Left ventricle myocardium superior (tissue), 1 donor: ENCODE results near the gene TGM2. TPM values are rescaled to one million over a fixed set of nuclear protein-coding genes. Genes with fewer than 3 reads are reported as not detected.

Source experiments
- ATAC-seq: fragments of 200-7000 bp; cut with Tn5 transposase; one replicate; pipeline ENCODE4 v1.9.1; 2020; ENCODE audit warnings: mild to moderate bottlenecking, moderate library complexity
- DNase-seq: peaks from one replicate; pipeline ENCODE4 v3.0.0-alpha.2; 2020
- intact Hi-C: fragments of 100-400 bp; cut with micrococcal nuclease; formaldehyde crosslinking; loops from one replicate; pipeline ENCODE4 v1.11.0; 2022
- long read RNA-seq: library from polyadenylated mRNA; unstranded; transcript quantifications from one replicate; pipeline ENCODE4 v2.0.0, GENCODE V29; 2021
- total RNA-seq: library from RNA; stranded (reverse); fragmentation: NEBNext Ultra II Directional; extraction: Animal tissue kit (Norgen Biotek cat#: 25700); gene quantifications from one replicate; pipeline ENCODE4 v1.2.1, GENCODE V29; 2021
- donor health status: DM: no; HTN: yes; CAD: no; lungs with severe emphysema.

The TGM2 gene
- total RNA-seq: 473 TPM
- long read RNA-seq, full-length matches to known transcripts: 127 of 672 reads
- long read RNA-seq, partial matches to known transcripts: 281 of 672 reads
- long read RNA-seq, other reads (novel, unspliced or antisense): 264 of 672 reads

GRCh38 chr20:38165089-38165965 lies at the start of gene TGM2:
Gene TGM2, minus strand, starts transcription at chr20:38165270. Its CDS starts 72 bp downstream, at chr20:38165198.
- ATAC-seq: peak; percentile 89
- peak; percentile 92 for DNase-seq
- intact Hi-C loops: loop anchor here (10.0 kb wide), 1 partner anchor 91 kb away; no protein-coding TSS in a partner anchor

DNA sequence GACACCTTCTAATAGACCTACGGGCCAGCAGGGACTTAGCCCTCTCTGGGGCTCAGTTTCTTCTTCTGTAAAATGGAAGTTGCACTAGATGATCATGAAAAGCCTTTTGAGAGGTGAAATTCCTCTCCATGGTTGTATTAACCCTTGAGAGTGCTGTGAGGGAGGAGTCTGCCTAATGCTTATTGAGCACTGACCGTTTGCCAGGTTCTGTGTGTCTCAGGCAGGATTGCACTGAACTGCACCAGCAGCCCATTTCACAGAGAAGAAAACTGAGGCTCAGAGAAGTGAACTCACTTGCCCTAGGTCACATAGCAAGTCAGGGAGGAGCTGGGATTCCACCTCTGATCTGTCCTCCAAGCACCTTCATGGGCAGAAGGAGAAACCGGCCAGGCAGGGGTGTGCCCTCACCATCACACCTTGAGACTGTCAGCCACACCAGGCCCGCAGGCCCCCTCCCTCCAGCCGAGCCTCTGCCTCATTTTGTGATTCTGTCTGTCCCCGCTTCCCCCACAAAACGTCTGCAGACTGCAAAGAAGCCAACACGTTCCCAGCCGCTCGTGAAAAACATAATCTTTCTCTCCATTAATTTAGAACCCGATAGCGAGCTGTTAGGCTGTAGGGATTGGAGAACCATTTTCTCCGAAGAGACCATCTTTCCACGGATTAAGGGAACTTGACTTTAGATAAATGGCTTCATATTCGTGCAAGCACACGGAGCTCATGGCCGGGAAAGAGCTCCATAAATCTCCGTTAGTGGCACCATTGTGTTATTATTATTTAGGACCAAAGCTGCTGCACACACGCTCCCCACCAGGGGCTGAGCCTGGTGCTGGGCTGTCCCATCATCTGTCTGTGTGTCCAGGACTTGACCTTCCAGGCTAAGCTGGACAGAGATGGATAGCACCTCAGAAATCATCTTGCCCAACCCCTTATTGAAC lies 49.5 kb upstream of the TGM2 start:
- no peak for ATAC-seq
- DNase-seq: no peak
- intact Hi-C loops: no loop called here

DNA sequence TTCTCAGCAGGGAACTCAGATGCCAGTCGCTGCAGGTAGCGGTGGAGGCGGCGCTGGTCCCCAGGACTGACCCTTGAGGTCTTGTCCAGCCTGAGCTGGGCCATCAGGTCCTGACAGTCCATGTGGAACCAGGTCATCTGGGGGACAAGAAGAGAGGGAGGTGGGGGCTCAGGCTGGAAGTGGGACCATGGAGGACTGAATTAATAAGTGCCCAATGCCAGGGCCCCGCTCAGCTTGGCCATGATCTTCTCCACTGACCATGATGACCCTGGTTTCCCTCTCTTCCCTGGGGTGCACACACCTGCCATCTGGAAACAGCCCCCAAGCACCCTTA lies 48.5 kb upstream of the TGM2 start:
- no peak for DNase-seq
- intact Hi-C loops: no loop called here
- ATAC-seq: no peak

DNA sequence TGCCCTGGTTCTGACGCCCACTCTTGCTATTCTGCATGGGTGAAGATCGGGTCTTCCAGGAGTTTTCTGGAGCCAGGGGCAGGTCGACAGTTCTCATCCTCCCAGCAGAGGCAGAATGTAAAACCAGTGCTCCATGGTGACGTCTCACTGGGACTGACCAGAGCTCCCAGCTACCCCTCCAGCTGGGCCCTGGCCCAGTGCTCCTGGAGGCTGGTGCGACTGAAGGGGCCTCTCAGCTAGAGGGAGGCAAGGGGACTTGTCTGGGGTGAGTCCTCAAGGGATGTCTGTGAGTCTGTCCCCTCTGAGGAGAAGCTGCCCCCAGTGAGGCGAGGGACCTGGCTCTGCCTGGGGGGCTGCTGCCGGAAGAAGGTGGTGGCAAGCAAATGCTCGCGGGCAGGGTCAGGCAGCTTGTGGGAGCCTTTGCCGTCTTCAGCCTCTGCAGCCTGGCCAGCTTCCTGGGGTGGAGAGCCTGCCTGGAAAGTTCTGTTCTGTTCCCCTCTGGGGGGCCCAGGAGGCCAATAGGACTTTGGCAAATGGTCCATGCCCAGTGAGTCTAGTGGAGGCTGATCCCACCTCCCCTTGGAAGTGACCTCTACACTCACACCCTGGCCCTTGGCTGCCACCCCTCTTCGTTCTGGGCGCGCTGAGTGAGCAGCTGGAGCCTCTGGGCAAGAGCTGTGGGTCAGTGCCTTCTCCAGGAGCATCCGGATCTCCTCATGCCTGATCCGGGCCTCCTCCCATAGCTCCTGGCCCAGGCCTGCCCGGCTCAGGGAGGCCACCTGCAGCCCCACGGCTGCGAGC lies 47.9 kb upstream of the TGM2 start:
- DNase-seq (peak; percentile 56), ATAC-seq (peak; percentile 19)
- intact Hi-C loops: no loop called here

DNA sequence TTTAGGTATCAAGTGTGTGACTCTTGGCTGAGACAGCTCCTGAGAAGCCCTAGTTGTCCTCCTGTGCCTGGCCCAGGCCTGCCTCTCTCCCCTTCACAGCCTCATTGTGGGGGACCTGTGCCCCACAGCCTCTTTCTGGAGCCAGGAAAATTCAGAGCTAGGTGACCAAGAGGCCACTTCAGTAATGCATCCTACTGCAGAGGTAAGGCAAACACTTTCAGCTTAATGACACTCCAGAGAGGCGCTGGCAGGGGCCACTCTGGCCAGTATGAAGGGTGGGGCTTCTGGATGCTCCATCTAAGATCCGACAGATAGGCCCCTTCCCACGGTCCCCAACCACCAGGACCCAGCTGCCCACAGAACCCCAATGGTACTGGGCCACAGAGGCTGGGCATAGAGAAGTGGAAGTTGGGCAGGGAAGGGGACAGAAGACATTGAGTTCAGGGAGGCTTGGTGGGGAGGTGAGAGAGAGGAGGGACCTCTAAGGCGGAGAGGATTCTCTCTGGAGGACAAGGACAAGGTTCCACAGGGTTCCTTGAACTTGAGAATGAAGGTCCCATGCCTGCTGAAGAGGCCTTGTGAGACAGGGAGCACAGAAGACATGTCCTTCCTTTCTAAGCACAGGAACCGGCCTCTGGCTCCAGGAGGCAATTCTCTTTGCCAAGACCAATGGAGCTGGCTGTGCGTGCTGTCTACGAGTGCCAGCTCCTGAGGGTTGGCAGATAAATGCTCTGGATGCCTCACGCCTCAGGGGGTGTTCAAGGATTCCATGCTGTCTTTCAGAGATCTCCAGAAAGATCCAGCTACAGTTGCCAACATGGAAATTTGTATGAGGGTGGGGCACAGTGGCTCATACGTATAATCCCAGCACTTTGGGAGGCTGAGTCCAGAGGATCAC lies 46.4 kb upstream of the TGM2 start:
- intact Hi-C loops: no loop called here
- DNase-seq (peak; percentile 56), ATAC-seq (peak; percentile 55)

GRCh38 chr20:38210741-38211140 lies 45.7 kb upstream of the TGM2 start:
- ATAC-seq (peak; percentile 21), DNase-seq (no peak)
- intact Hi-C loops: no loop called here

- DNase-seq (no peak), ATAC-seq (no peak)
- intact Hi-C loops: no loop called here
Observed at GRCh38 chr20:38209736-38210405, 44.8 kb upstream of the TGM2 start.

GRCh38 chr20:38209054-38209675 lies 44.1 kb upstream of the TGM2 start:
- intact Hi-C loops: no loop called here
- ATAC-seq (peak; percentile 87), DNase-seq (peak; percentile 82)

DNA sequence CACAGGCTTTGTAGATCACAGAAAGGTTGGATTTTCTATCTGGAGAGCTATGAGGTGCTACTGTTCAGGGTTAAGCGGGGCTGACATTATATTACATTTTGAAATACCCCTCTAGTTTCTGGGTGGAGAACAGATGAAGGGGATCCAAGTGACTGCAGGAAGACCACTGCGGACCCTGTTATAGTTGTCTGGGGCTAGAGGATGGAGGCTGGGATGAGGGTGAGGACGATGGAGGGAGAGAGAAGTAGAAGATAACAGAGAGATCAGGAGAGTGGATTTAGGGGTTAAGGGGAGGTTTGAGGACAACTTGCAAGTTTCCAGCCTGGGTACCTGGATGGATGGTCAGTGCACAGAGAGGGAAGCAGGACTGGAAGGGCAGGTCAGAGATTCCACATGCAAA lies 43.5 kb upstream of the TGM2 start:
- intact Hi-C loops: no loop called here
- DNase-seq (no peak), ATAC-seq (peak; percentile 2)

DNA sequence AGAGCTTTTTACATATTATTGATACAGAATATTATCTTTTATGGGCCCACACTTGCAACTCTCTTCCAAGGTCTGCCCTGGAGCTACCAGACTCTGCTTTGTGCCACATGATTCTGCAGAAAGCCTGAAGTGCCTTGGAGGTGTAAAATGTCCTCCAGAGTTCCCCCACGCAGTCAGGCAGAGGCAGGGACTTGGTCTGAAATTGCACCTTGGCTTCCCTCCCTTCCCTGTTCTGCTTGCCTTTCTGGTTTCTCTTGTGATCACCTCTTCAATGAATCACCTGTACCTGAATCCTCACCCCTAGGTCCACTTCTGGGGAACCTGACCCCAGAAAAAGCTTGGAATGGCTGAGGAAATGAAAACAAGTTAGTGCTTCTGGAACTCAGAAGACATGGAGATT lies 43.0 kb upstream of the TGM2 start:
- ATAC-seq (no peak), DNase-seq (no peak)
- intact Hi-C loops: no loop called here

GRCh38 chr20:38207621-38208020 lies 42.6 kb upstream of the TGM2 start:
- intact Hi-C loops: no loop called here
- ATAC-seq: no peak
- DNase-seq: no peak

DNA sequence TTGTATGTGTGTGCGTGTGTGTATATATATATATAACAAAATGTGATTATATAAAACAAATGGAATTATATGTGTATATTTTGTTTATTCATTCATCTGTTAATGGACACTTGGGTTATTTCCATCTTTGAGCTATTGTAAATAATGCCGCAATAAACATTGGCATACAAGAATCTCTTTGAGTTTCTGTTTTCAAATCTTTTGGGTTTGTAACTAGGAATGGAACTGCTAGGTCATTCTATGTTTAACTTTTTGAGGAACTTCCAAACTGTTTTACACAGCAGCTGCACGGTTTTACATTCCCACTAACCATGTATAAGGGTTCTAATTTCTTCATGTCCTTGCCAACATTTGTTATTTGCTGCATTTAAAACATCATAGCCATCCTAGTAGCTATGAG lies 39.9 kb upstream of the TGM2 start:
- DNase-seq: no peak
- intact Hi-C loops: no loop called here
- ATAC-seq: no peak

- DNase-seq (no peak), ATAC-seq (no peak)
- intact Hi-C loops: no loop called here
Observed at GRCh38 chr20:38203981-38204357, 38.9 kb upstream of the TGM2 start.

DNA sequence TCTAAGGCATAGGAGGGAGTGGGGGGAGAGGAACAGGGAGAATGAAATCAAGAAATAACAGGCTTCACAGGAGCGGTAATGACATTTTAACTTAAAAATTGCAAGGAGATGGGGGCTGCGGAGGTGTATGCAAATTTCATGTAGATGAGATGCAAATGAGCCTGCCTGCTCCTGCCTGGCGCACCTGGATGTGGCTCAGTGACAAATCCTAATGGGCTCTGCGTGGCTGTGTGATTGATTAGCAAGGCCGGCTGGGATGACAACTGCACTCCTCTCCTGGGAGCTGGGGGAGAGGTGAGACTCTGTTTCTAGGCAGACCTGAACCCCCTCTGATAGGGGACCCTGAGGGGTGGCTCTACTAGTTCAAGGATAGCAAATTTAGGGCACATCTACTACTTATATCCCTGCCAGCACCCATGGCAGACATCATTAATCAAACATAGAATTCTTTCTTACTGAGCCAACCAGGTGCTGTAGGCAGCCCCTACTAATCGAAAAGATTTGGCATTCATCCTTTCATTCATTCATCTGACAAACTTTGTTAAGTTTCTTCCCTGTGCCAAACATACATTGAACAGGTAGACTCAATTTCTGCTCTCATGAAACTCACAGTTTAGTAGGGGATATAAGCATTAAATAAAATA lies 38.4 kb upstream of the TGM2 start:
- no peak for DNase-seq
- intact Hi-C loops: no loop called here
- no peak for ATAC-seq

GRCh38 chr20:38202982-38203293 lies 37.9 kb upstream of the TGM2 start:
- intact Hi-C loops: no loop called here
- ATAC-seq: no peak

DNA sequence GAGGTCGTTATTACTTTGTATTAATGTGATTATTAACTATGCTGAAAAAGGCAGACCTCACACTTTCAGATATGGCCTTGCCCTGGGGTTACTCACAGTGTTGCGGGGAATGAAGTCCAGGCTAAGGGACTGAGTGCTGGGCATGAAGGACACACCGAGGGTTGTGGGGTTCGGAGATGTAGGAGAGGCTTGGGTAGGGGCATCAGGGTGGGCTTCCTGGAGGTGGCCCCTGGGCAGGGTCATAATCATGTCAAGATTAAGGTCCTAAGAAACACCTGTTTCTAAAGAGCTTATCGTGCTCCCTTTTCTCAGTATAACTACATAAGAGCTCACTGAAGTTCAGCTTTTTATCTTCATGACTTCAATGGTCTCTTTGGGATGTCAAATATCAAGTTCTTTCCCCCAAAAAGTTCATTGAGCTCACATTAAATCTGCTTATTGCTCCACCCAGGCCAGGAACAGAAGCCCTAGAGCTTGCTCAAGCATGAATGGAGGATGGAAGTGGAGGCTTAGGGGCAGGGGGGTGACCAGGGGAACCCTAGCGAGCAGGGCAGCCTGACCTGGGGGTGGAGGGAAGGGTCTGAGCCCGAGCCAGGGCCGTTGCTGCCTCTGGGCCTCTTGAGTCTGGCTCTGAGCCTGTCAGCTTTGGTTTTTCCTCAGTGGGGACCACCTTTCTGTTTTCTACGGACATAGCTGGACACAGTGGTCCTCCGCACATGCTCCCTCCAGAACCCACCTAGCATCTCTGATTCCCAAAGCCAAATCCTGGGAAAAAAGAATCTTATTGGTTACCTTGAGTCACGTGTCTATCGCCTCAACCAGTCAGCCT lies 37.3 kb upstream of the TGM2 start:
- ATAC-seq (no peak), DNase-seq (no peak)
- intact Hi-C loops: no loop called here

More at GRCh38 chr20:38202982-38203293, 37.9 kb upstream of the TGM2 start:
- no peak for DNase-seq
